Measurements from ENCODE around the gene HOXB9.

The HOXB9 gene

GRCh38 chr17:48663134-48663924 lies 37.2 kb upstream of the HOXB9 start:
- no peak for DNase-seq (ENCODE audit: low read depth in 1 of 2, low spot score in 1 of 2)
- H3K27me3 ChIP-seq (ENCODE audit: insufficient read depth, poor library complexity, severe bottlenecking): peaks cover 5% of the 10 kb centered on the region
- TF ChIP-seq REST (IDR thresholded peaks at IDR 0.05; ENCODE audit: insufficient replicate concordance, low read depth) (no peak), POLR2AphosphoS5 (IDR thresholded peaks at IDR 0.05; ENCODE audit: low read depth) (no peak), GABPA (IDR thresholded peaks at IDR 0.05; ENCODE audit: low read depth) (no peak), SPI1 (IDR thresholded peaks at IDR 0.05; ENCODE audit: borderline replicate concordance, low read depth) (no peak), CTCF (IDR thresholded peaks at IDR 0.05; ENCODE audit: insufficient read depth, low read length) (no peak)
- H3K4me3 ChIP-seq (replicated peaks; ENCODE audit: insufficient read depth, low read length): no peak overlapping the region
- no peak overlapping the region for H3K27ac ChIP-seq (replicated peaks)

DNA sequence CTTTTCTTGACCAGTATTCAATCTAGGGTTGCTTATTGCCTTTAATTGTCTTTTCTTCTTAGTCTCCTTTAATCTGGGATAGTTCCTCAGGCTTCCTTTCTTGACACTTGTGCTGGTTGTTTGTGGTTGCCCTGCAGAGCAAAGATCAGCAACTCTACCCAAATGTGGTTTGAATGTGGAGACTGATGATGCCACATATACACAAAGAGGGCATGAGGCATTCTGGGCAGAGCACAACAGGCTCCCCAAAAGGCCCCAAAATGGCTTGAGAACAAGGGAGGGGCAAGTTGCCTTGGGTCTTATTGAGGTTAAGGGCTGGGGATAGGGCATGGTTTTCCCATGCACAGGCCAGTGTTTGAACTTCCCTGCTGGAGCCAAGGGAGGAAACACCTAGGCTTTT lies 29.8 kb upstream of the HOXB9 start:
- TF ChIP-seq REST (IDR thresholded peaks at IDR 0.05; ENCODE audit: insufficient replicate concordance, low read depth) (no peak), CTCF (IDR thresholded peaks at IDR 0.05; ENCODE audit: insufficient read depth, low read length) (no peak), SPI1 (IDR thresholded peaks at IDR 0.05; ENCODE audit: borderline replicate concordance, low read depth) (no peak), POLR2AphosphoS5 (IDR thresholded peaks at IDR 0.05; ENCODE audit: low read depth) (no peak), GABPA (IDR thresholded peaks at IDR 0.05; ENCODE audit: low read depth) (no peak)
- Histone ChIP-seq H3K27me3 (ENCODE audit: insufficient read depth, poor library complexity, severe bottlenecking) (peaks cover 5% of the 10 kb centered on the region), H3K27ac (replicated peaks) (no peak overlapping the region), H3K4me3 (replicated peaks; ENCODE audit: insufficient read depth, low read length) (no peak overlapping the region)
- DNase-seq (ENCODE audit: low read depth in 1 of 2, low spot score in 1 of 2): no peak

GRCh38 chr17:48649741-48650140 lies 23.6 kb upstream of the HOXB9 start:
- Histone ChIP-seq H3K4me3 (replicated peaks; ENCODE audit: insufficient read depth, low read length) (no peak overlapping the region), H3K27ac (replicated peaks) (no peak overlapping the region), H3K27me3 (ENCODE audit: insufficient read depth, poor library complexity, severe bottlenecking) (peaks cover 41% of the 10 kb centered on the region)
- TF ChIP-seq SPI1 (IDR thresholded peaks at IDR 0.05; ENCODE audit: borderline replicate concordance, low read depth) (no peak), CTCF (IDR thresholded peaks at IDR 0.05; ENCODE audit: insufficient read depth, low read length) (no peak), GABPA (IDR thresholded peaks at IDR 0.05; ENCODE audit: low read depth) (no peak), REST (IDR thresholded peaks at IDR 0.05; ENCODE audit: insufficient replicate concordance, low read depth) (no peak), POLR2AphosphoS5 (IDR thresholded peaks at IDR 0.05; ENCODE audit: low read depth) (no peak)
- no peak for DNase-seq (ENCODE audit: low read depth in 1 of 2, low spot score in 1 of 2)
